Pancreas (tissue), 10 donors: ENCODE measurements around the gene STUM. TPM values are rescaled to one million over a fixed set of nuclear protein-coding genes. Genes with fewer than 3 reads are reported as not detected.

ENCODE experiments used
- ATAC-seq, 4 donors: fragments of 200-7000 bp; cut with Tn5 transposase; one replicate each; pipeline versions ENCODE4 v1.8.0 to v1.9.1; 2020; ENCODE audit warnings: mild to moderate bottlenecking in 4 of 4, moderate library complexity in 4 of 4
- DNase-seq, 6 donors: peaks; one replicate each; pipeline ENCODE4 v3.0.0-alpha.2; 2020
- FAIRE-seq: peaks from 2 replicates; lab custom pipeline; 2012; peaks lifted over from hg19 to GRCh38; lab: Jason Lieb, UNC
- H3K27ac ChIP-seq, 4 donors: fragments of 200-600 bp; sonication (generic); 1 replicate in 3 of 4; 2 replicates in 1 of 4; pipeline versions ENCODE4 v1.5.0 to v1.8.0; 2020
- H3K27me3 ChIP-seq, 4 donors: fragments of 200-600 bp; one replicate each; pipeline ENCODE4 v1.8.0; 2021
- H3K36me3 ChIP-seq, 3 donors: fragments of 200-600 bp; sonication (generic) in 1 of 3; one replicate each; pipeline versions ENCODE4 v1.5.0 to v1.8.0; 2020 to 2021
- H3K4me1 ChIP-seq, 3 donors: fragments of 200-600 bp; one replicate each; pipeline ENCODE4 v1.8.0; 2021
- H3K4me3 ChIP-seq, 4 donors: fragments of 200-600 bp; sonication (generic) in 2 of 4; one replicate each; pipeline versions ENCODE4 v1.5.0 to v1.8.0; 2020 to 2021
- H3K9me3 ChIP-seq, 4 donors: fragments of 200-600 bp; one replicate each; pipeline ENCODE4 v1.8.0; 2021
- WGBS, 2 donors: extraction: QIAGEN DNeasy Blood & Tissue Kit; methylation state at CpG; one replicate each; pipeline ENCODE4 v1.1.7; 2013; 5-methylcytosine and 5-hydroxymethylcytosine counted together
- intact Hi-C, 3 donors: fragments of 100-400 bp; cut with DNase I; formaldehyde crosslinking; loops; one replicate each; pipeline versions ENCODE4 v1.11.1 to v1.14.2; 2022
- polyA plus RNA-seq, 2 donors: library from polyadenylated mRNA; stranded (reverse); fragments of 200-250 nt; gene quantifications; one replicate each; pipeline ENCODE4 v1.2.3, GENCODE V29; 2013
- total RNA-seq, 6 donors: library from RNA; stranded (reverse); fragmentation: NEBNext Ultra II Directional in 4 of 6; extraction: Animal tissue kit (Norgen Biotek cat#: 25700) in 4 of 6; gene quantifications; one replicate each; pipeline versions ENCODE4 v1.2.1 to v1.2.4, GENCODE V29; 2021 to 2023
- TF ChIP-seq, protein P1 (sequence below), 4 donors: fragments of 200-600 bp; sonication (generic) in 3 of 4; IDR thresholded peaks; one replicate each; pipeline versions ENCODE4 v1.5.0 to v1.8.0; 2021; ENCODE audit warnings: antibody characterized with exemption in 4 of 4
- donor health status: healthy with polysubstance abuse.
- donor health status: DM: no; HTN: no; CAD: no; lungs with moderate emphysema.
- donor health status: DM: no; HTN: no; CAD: no.
- donor health status: control.
- donor health status: control.
- donor health status: Bipolar disorder and iron deficiency.
- donor health status: DM: yes; HTN: yes; CAD: no.
- donor health status: DM: no; HTN: no; CAD: no.
- donor health status: DM: no; HTN: no; CAD: no.
- donor health status: DM: yes; HTN: yes; CAD: no.

STUM gene
- total and polyA plus RNA-seq, 8 donors, result 0.32 to 1.2 (median 0.56) TPM

DNA sequence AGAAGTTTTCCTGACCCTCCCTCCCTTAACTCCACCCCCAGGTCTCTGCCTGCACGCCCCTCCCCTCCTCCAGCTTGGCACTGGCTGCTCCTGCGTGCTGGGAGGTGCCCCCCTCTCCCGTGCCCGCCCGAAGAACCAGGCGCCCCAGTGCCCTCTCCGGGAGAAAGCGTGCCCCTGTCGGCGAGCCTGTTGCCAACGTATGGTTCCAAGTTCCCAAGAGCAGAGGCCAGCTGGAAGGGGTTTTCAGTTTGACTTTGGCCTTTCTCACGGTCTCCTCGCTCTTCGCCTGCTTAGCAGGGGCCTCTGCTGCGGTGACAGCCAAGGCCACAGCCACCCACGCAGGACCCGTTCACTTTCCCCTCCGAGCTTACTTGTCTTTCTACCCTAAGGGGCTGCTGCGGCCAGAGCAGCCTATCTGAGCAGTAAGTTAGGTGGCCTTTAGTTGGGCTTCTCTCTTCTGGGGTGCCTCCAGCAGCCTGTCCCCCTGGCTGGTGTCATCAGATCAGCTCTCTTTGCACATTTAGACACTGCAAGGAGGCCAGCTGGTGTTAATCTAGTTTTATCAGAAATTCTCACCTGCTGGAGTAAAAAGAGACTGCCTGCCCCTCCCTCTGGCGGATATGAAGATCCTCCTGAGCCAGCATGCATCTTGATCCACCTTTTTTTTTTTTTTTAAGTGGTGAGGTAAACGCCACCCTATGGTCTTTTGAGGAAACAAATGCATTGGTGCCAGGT is 1.5 kb downstream of the STUM start:
- ATAC-seq, result peak; percentile 34 to 70 (median 65)
- TF ChIP-seq, protein P1, sequence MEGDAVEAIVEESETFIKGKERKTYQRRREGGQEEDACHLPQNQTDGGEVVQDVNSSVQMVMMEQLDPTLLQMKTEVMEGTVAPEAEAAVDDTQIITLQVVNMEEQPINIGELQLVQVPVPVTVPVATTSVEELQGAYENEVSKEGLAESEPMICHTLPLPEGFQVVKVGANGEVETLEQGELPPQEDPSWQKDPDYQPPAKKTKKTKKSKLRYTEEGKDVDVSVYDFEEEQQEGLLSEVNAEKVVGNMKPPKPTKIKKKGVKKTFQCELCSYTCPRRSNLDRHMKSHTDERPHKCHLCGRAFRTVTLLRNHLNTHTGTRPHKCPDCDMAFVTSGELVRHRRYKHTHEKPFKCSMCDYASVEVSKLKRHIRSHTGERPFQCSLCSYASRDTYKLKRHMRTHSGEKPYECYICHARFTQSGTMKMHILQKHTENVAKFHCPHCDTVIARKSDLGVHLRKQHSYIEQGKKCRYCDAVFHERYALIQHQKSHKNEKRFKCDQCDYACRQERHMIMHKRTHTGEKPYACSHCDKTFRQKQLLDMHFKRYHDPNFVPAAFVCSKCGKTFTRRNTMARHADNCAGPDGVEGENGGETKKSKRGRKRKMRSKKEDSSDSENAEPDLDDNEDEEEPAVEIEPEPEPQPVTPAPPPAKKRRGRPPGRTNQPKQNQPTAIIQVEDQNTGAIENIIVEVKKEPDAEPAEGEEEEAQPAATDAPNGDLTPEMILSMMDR (IDR thresholded peaks at IDR 0.05), result no peak
- no peaks in the 10 kb centered on the region for H3K27me3 ChIP-seq
- no peak for FAIRE-seq
- intact Hi-C loops, result no loop called here
- peak overlapping the region in 1 of 4 donors; percentile 46 for H3K27ac ChIP-seq
- peak; percentile 59 to 87 (median 73) for DNase-seq
- peak overlapping the region in 2 of 4 donors; percentile 51 to 59 for H3K4me3 ChIP-seq
- no peaks in the 10 kb centered on the region for H3K9me3 ChIP-seq
- 7 to 11% methylated on average over 20 to 21 of the region's 21 CpGs for WGBS, 2 donors
- H3K36me3 ChIP-seq, result no peaks in the 10 kb centered on the region
- H3K4me1 ChIP-seq, result peaks cover 0 to 8% (median 7%) of the 10 kb centered on the region in 3 donors

DNA sequence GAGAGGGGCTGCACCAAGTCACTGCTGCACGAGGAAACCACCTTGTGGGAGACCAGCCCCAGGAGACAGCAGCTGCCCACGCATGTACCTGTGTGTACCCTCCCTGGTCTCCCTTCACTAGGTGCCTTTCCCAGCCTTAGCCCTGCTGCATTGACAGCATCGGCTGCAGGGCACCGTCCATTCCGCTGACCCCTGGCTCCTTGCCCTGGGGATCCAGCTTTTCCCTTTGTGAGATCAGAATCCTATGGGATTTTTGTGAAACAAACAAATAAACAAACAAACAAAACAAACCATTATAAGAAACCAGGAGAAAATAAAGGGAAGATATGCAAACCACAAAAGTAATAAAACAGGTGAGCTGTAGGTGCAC is 2.1 kb downstream of the STUM start:
- no peaks in the 10 kb centered on the region for H3K9me3 ChIP-seq
- FAIRE-seq, result no peak

DNA sequence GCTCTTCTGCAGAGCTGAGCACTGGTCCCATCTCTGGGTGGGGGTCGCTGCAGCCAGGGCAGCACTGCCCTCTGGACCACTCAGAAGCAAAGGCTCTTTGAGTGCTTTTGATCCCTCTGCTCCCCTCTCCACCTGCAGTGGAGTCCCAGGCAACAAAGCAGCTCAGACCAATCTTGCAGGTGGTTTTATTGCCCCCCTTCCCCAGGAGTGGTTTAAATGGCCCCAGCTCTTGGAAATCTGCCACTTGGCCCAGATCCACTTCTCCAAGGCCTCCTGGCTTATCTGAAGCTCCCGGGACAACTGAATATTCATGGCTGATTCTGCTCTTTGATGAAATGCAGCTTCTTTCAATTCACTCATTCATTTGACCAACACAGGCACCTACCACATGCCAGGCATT is 2.7 kb downstream of the STUM start:
- intact Hi-C loops, result no loop called here
- H3K27me3 ChIP-seq, result no peaks in the 10 kb centered on the region
- whole genome bisulfite sequencing, 2 donors, result 31 to 41% methylated on average over 2 of the region's 2 CpGs
- H3K36me3 ChIP-seq, result no peaks in the 10 kb centered on the region
- ATAC-seq (no peak), DNase-seq (peak in 4 of 6 donors; percentile 30 to 53 (median 40)), FAIRE-seq (no peak)
- no peak overlapping the region for H3K27ac ChIP-seq
- TF ChIP-seq, protein P1 (IDR thresholded peaks at IDR 0.05), result no peak
- no peak overlapping the region for H3K4me3 ChIP-seq
- no peaks in the 10 kb centered on the region for H3K9me3 ChIP-seq
- H3K4me1 ChIP-seq, result peaks cover 0 to 8% (median 7%) of the 10 kb centered on the region in 3 donors

More for the DNA sequence above, 2.1 kb downstream of the STUM start:
- Histone ChIP-seq H3K27me3 (no peaks in the 10 kb centered on the region), H3K4me1 (peaks cover 0 to 8% (median 7%) of the 10 kb centered on the region in 3 donors), H3K27ac (no peak overlapping the region), H3K36me3 (no peaks in the 10 kb centered on the region), H3K4me3 (no peak overlapping the region)
- intact Hi-C loops, result no loop called here
- peak in 1 of 6 donors; percentile 54 for DNase-seq
- WGBS, 2 donors, result 61 to 66% methylated on average over 5 of the region's 5 CpGs
- no peak for ATAC-seq
- TF ChIP-seq, protein P1 (IDR thresholded peaks at IDR 0.05), result no peak

DNA sequence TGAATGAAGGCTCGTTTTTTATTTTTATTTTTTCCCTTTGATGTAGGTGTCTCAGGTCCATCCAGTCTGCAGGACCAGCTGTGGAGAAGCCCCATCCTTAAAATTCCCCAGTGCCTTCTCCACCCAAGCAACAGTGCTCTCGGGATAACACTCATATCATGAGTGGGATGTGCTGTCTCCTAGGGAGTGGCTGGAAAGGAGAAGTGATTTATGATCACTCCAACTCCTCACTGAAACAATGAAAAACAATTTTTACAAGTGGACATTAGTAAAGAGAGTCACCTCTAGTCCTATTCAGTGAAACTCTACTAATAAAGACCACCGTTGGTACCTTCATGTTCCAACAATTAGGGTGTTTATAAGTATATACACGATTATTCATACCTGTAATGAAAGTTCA is 3.5 kb downstream of the STUM start:
- H3K36me3 ChIP-seq, result no peaks in the 10 kb centered on the region
- no peak for DNase-seq
- FAIRE-seq, result no peak
- WGBS, 2 donors, result 66% methylated on average over 4 of the region's 4 CpGs
- no peak overlapping the region for H3K4me3 ChIP-seq
- peaks cover 0 to 8% (median 7%) of the 10 kb centered on the region in 3 donors for H3K4me1 ChIP-seq
- no peak for ATAC-seq
- H3K27ac ChIP-seq, result no peak overlapping the region
- TF ChIP-seq, protein P1 (IDR thresholded peaks at IDR 0.05), result no peak
- H3K9me3 ChIP-seq, result no peaks in the 10 kb centered on the region
- H3K27me3 ChIP-seq, result no peaks in the 10 kb centered on the region
- intact Hi-C loops, result no loop called here
